Muscle layer of duodenum (tissue), 2 donors: ENCODE data around the gene CYP27B1.

Experiments used
- H3K27ac ChIP-seq: one replicate; pipeline ENCODE4 v1.7.0; 2013; ENCODE audit warnings: mild to moderate bottlenecking, low read length
- H3K27me3 ChIP-seq: one replicate; pipeline ENCODE4 v1.7.0; 2013; ENCODE audit warnings: low read depth, mild to moderate bottlenecking, control low read depth, low read length
- H3K36me3 ChIP-seq, 2 donors: one replicate each; pipeline ENCODE4 v1.7.0; 2013; ENCODE audit warnings: low read length in 2 of 2, control low read depth in 1 of 2, mild to moderate bottlenecking in 1 of 2; ENCODE audit not compliant: insufficient read depth in 2 of 2, control insufficient read depth in 1 of 2
- H3K4me1 ChIP-seq, 2 donors: one replicate each; pipeline ENCODE4 v1.7.0; 2013; ENCODE audit warnings: low read length in 2 of 2, mild to moderate bottlenecking in 2 of 2, control low read depth in 1 of 2, moderate library complexity in 1 of 2; ENCODE audit not compliant: insufficient read depth in 2 of 2, control insufficient read depth in 1 of 2
- H3K4me3 ChIP-seq, 2 donors: one replicate each; pipeline ENCODE4 v1.7.0; 2013; ENCODE audit warnings: low read length in 2 of 2, low read depth in 1 of 2, mild to moderate bottlenecking in 1 of 2
- H3K9me3 ChIP-seq, 2 donors: one replicate each; pipeline ENCODE4 v1.7.0; 2013; ENCODE audit warnings: low read length in 2 of 2, control low read depth in 1 of 2, mild to moderate bottlenecking in 1 of 2; ENCODE audit not compliant: control insufficient read depth in 1 of 2
- donor health status: healthy.

The CYP27B1 gene

DNA sequence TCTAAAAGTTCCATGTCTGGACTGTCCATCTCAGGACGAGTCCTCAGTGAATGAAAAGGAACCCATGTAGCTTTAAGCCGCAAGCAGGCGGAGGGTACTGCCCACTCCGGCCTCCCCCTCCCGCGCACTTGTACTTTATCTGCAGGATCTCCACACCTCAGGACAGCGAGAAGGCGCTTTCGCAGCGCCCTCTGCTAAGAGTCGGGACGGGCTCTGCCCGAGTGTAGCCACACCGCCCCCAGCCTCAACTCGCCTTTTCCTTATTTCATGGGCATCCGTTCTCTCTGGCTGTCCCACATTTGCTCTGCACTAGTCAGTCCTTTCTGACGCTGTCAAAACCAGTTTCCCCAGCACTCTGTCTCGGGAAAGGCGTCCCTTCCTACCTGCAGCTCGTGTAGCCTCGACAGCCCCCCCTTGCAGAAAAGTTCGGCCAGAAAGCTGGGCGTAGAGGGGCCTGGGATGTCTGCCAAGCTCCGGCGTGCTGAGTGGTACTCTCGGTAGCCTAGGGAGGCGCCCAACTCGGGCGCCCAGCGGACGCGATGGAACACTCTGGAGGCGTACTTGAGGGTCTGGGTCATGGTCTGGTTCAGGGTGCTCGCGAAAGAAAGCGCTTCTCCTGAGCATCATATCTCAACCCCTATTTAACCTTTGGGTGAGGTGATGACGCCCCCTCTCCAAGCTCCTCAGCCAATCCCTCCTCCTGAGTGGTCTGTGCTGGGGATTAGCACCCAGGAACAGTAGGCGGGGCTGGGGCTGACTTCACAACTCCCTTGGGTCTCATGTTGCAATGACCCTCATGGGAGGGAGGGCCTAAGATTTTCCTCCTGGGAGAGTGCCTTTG lies at the start of gene CYP27B1:
CYP27B1 (minus strand) TSS at position 615 of the 841 bp plus-strand sequence; CDS start at position 578, 37 bp downstream.
- peaks cover 4 to 7% of the 10 kb centered on the region in 2 donors for H3K36me3 ChIP-seq
- H3K9me3 ChIP-seq, result no peaks in the 10 kb centered on the region
- H3K27me3 ChIP-seq, result peaks cover 36% of the 10 kb centered on the region
- H3K27ac ChIP-seq, result no peak within 1 kb of the TSS
- H3K4me3 ChIP-seq, result peak within 1 kb of the TSS; percentile 49 to 52
- H3K4me1 ChIP-seq, result peaks cover 9 to 36% of the 10 kb centered on the region in 2 donors

- H3K27me3 ChIP-seq, result no peaks in the 10 kb centered on the region
- H3K27ac ChIP-seq, result peak overlapping the region; percentile 14
- H3K9me3 ChIP-seq, result no peaks in the 10 kb centered on the region
- H3K4me3 ChIP-seq, result no peak overlapping the region
- H3K36me3 ChIP-seq, result peaks cover 8 to 26% of the 10 kb centered on the region in 2 donors
- H3K4me1 ChIP-seq, result peaks cover 20 to 37% of the 10 kb centered on the region in 2 donors
Observed at GRCh38 chr12:57816001-57816854, 49.4 kb upstream of the CYP27B1 start.

- H3K4me3 ChIP-seq, result no peak overlapping the region
- no peak overlapping the region for H3K27ac ChIP-seq
- no peaks in the 10 kb centered on the region for H3K9me3 ChIP-seq
- peaks cover 10 to 25% of the 10 kb centered on the region in 2 donors for H3K36me3 ChIP-seq
- no peaks in the 10 kb centered on the region for H3K27me3 ChIP-seq
- H3K4me1 ChIP-seq, result peaks cover 20 to 37% of the 10 kb centered on the region in 2 donors
Observed at GRCh38 chr12:57815177-57816000, 48.5 kb upstream of the CYP27B1 start.

DNA sequence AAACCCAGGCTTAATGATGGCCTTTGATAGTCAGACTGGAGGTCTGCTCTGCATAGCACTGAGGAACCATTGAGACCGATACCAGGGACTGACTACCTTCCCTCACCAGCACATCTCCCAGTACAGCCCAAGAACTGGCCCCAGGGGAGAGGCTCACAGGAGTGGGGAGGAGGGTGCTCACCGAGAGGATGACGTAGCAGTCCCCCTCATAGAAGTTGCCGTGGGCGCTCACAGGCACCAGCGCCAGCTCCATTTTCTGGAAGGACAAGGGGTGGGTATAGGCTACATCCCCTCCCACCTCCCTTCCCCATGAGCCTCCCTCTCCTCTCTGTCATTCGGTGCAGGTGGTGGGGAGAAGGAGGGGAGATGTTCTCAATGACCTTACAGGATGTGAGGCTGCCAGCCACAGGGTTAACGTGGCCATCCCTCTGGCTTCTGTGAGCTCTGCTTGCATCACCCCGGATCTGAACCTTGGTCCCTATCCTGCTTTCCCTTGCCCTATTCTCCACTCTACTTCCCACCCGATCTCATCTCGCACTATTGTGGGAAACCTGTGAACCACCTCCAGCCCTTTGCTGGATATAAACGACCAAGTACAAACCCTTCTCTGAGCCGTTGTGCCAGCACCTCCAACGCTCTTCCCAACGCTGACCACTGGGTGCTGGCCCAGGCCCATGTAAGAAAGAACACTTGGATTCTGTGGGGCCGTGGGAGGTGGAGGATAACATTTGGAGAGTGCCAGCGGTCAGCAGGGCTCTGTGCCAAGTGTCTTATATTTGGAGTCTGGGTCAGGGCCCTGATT lies 47.3 kb upstream of the CYP27B1 start:
- Histone ChIP-seq H3K27me3 (no peaks in the 10 kb centered on the region), H3K9me3 (no peaks in the 10 kb centered on the region), H3K4me1 (peaks cover 20 to 37% of the 10 kb centered on the region in 2 donors), H3K36me3 (peaks cover 19 to 30% of the 10 kb centered on the region in 2 donors), H3K4me3 (no peak overlapping the region), H3K27ac (no peak overlapping the region)

DNA sequence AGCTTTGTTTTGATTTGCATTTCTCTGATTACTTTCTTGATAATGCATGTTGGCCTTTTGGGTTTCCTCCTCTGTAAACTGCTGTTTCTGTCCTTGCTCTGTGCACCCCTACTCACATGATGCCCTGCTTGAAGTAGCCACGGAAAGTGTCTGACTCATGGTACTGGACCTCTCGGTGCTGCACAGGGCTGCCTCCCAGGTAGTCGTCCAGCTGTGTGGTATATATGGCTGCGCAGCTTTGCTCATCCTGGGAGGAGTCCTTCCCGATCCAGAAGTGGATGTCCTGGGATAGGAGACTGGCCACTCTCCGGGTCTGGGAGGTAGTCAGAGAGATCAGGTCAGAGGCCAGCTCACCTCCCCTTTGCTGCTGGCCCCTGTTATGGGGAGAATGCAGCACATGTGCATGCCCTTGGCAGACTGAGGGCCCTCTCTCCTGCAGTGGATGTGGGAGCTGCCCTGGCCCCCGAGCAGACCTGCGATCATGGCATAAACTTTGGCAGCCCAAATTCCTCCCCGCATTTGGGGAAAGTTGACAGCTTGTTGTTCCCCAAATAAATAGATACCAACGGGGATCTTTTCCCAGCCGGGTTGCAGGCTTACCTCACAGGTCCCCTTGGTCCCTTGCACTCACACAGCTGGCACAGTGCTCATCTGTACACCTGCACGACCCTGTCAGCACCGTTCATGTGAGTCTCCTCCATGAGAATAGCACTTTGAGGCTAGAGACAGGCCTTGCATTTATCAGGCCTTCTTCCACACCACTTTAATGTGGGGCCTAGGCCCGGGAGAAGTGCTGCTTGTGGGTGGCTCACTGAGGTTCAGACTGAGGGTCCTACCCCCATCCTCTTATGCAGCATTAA lies 46.5 kb upstream of the CYP27B1 start:
- no peaks in the 10 kb centered on the region for H3K27me3 ChIP-seq
- peaks cover 20 to 34% of the 10 kb centered on the region in 2 donors for H3K4me1 ChIP-seq
- peaks cover 19 to 36% of the 10 kb centered on the region in 2 donors for H3K36me3 ChIP-seq
- no peak overlapping the region for H3K4me3 ChIP-seq
- no peak overlapping the region for H3K27ac ChIP-seq
- no peaks in the 10 kb centered on the region for H3K9me3 ChIP-seq

- peaks cover 28 to 55% of the 10 kb centered on the region in 2 donors for H3K36me3 ChIP-seq
- no peaks in the 10 kb centered on the region for H3K27me3 ChIP-seq
Observed at GRCh38 chr12:57811028-57811755, 44.3 kb upstream of the CYP27B1 start.

DNA sequence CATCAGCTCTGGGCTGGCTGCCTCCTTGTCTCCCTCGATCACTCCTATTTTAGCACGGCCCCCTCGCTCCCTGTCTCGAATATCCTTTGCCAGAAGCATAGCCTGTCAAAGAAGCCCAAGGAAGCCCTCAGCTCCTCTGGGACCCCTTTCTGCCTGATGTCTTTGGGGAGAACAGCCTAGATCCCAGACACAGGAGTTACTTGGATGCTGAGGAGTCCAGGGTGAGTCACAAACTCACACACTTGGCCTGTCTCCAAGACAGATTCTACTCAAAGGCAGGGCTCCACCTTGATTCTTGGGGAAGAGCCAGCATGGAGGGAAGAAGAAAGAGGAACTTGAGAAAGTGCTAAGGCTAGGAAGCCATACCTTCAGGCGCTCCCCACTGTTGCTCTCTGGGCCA lies 43.6 kb upstream of the CYP27B1 start:
- Histone ChIP-seq H3K36me3 (peaks cover 28 to 57% of the 10 kb centered on the region in 2 donors), H3K4me1 (peaks cover 0 to 9% of the 10 kb centered on the region in 2 donors), H3K27me3 (no peaks in the 10 kb centered on the region), H3K4me3 (no peak overlapping the region), H3K9me3 (no peaks in the 10 kb centered on the region), H3K27ac (no peak overlapping the region)

More at GRCh38 chr12:57811028-57811755, 44.3 kb upstream of the CYP27B1 start:
- no peaks in the 10 kb centered on the region for H3K9me3 ChIP-seq
- no peak overlapping the region for H3K27ac ChIP-seq
- H3K4me3 ChIP-seq, result no peak overlapping the region
- peaks cover 5 to 16% of the 10 kb centered on the region in 2 donors for H3K4me1 ChIP-seq

- H3K27me3 ChIP-seq, result no peaks in the 10 kb centered on the region
- H3K9me3 ChIP-seq, result no peaks in the 10 kb centered on the region
- peaks cover 0 to 2% of the 10 kb centered on the region in 2 donors for H3K4me1 ChIP-seq
- H3K36me3 ChIP-seq, result peaks cover 28 to 57% of the 10 kb centered on the region in 2 donors
- H3K27ac ChIP-seq, result no peak overlapping the region
- H3K4me3 ChIP-seq, result no peak overlapping the region
Observed at GRCh38 chr12:57809425-57809824, 42.5 kb upstream of the CYP27B1 start.

- Histone ChIP-seq H3K9me3 (no peaks in the 10 kb centered on the region), H3K36me3 (peaks cover 33 to 57% of the 10 kb centered on the region in 2 donors)
Observed at GRCh38 chr12:57808351-57808750, 41.5 kb upstream of the CYP27B1 start.

More at GRCh38 chr12:57808351-57808750, 41.5 kb upstream of the CYP27B1 start:
- Histone ChIP-seq H3K27ac (no peak overlapping the region), H3K4me1 (peaks cover 0 to 3% of the 10 kb centered on the region in 2 donors), H3K4me3 (no peak overlapping the region), H3K27me3 (no peaks in the 10 kb centered on the region)
